ENCODE results near the gene PRKCE. TPM values are rescaled to one million over a fixed set of nuclear protein-coding genes. Genes with fewer than 3 reads are reported as not detected.

The PRKCE gene
- total and polyA plus RNA-seq, 2 donors (not counting 3 experiments of a cell fraction or from before 2014, with no cell fraction given), result 27.9 to 33.9 TPM

GRCh38 chr2:46146866-46147502, 495.5 kb downstream of the PRKCE start:
- FAIRE-seq (no peak), DNase-seq (ENCODE audit: low read depth, low spot score) (no peak)
- Histone ChIP-seq H3K9me3 (replicated peaks; ENCODE audit: control insufficient read depth, insufficient read depth, low read length) (no peaks in the 10 kb centered on the region), H3K4me1 (ENCODE audit: control insufficient read depth, extremely low read depth, insufficient read depth, low read length) (peaks cover 13% of the 10 kb centered on the region), H4K20me1 (replicated peaks; ENCODE audit: control insufficient read depth, extremely low read depth, insufficient read depth, low read length) (no peaks in the 10 kb centered on the region), H3K9me1 (replicated peaks; ENCODE audit: control insufficient read depth, extremely low read depth, insufficient read depth, low read length) (no peaks in the 10 kb centered on the region), H3K27ac (ENCODE audit: insufficient read depth, low read depth, low read length) (no peak overlapping the region), H3K4me3 (replicated peaks in 1 of 3; ENCODE audit: insufficient read depth in 1 of 3, low read depth in 1 of 3, low read length in 3 of 3) (no peak overlapping the region), H3K4me2 (ENCODE audit: insufficient read depth, low read length) (no peak overlapping the region), H3K9ac (replicated peaks; ENCODE audit: extremely low read depth, insufficient read depth, low read length) (no peak overlapping the region), H2AFZ (ENCODE audit: low read depth, low read length) (no peak overlapping the region), H3K36me3 (ENCODE audit: control insufficient read depth in 2 of 2, extremely low read depth in 1 of 2, insufficient read depth in 2 of 2, low read length in 2 of 2) (peaks cover 3 to 19% of the 10 kb centered on the region in 2 experiments), H3K27me3 (ENCODE audit: control insufficient read depth in 2 of 2, insufficient read depth in 2 of 2, low read length in 2 of 2) (no peaks in the 10 kb centered on the region), H3K79me2 (ENCODE audit: control insufficient read depth, insufficient read depth, low read length) (no peaks in the 10 kb centered on the region)
- ChIA-PET POLR2A (no interaction called here), CTCF (no interaction called here)
- BruUV-seq (replicated peaks), result no TSS peak
- TF ChIP-seq GATA2 (IDR thresholded peaks at IDR 0.05; ENCODE audit: insufficient read depth, insufficient read length, low read depth, low read length) (no peak), MAX (IDR thresholded peaks at IDR 0.05; ENCODE audit: insufficient read depth, insufficient read length) (no peak), MYC (IDR thresholded peaks at IDR 0.05; ENCODE audit: low read depth, low read length) (no peak), JUN (IDR thresholded peaks at IDR 0.05; ENCODE audit: borderline replicate concordance, insufficient read depth, insufficient read length, low read depth) (no peak), EZH2 (IDR thresholded peaks at IDR 0.05; ENCODE audit: borderline replicate concordance, low read depth, low read length, severe bottlenecking) (no peak), FOS (IDR thresholded peaks at IDR 0.05; ENCODE audit: borderline replicate concordance, insufficient read depth, low read length) (no peak), POLR2A (IDR thresholded peaks at IDR 0.05; ENCODE audit: low read depth, low read length) (no peak)
- dilution Hi-C loops (cut with MboI; ENCODE audit: extremely low pct_ligation_motif_present, low sequenced_read_pairs), result no loop called here
- intact Hi-C loops (cut with micrococcal nuclease), result no loop called here
